ENCODE results near the gene SCAMP5.

DNA sequence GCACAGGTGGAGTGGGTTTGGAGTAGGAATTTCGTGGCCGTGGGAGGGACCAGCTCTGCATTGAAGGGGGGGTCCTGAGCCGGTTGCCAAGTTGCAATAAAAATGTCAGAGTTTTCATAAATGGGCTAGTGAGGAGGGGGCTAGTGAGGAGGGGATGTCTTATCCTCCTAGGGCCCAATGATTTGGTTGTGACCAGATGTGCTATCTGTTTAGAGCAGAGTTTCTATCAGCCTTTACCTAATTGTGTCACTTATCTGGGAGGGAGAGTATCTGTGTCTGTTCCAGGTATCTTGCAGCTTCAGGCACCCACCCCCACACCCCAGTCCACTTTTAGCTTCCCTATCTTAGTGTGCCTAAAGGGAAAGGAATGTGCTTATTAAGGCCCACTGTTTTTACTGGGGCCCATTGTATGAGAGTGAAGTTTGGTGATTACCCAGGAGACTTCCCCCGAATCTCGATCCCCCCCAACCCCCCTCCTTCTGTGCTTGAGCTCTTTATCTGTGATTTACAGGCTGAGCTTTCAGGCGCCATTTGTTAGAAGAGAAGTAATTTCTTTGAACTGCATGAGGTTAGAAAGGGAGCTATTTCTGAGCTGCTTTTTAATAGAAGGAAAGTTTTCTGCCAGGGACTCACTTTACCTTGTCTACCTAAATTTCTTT, 70.6 kb downstream of the SCAMP5 start:
- no peak for TF ChIP-seq POLR2A (IDR thresholded peaks at IDR 0.05; ENCODE audit: low read length)
- TF ChIP-seq GATA1 (IDR thresholded peaks at IDR 0.05; ENCODE audit: low read depth, low read length), result no peak

All from erythroblast (primary cell).